ENCODE data around the gene NCAPG2.

NCAPG2 gene

GRCh38 chr7:158741294-158741666 is 36.7 kb upstream of the NCAPG2 start:
- H3K4me3 ChIP-seq (ENCODE audit: low read length) = no peak overlapping the region
- TF ChIP-seq, protein P1, sequence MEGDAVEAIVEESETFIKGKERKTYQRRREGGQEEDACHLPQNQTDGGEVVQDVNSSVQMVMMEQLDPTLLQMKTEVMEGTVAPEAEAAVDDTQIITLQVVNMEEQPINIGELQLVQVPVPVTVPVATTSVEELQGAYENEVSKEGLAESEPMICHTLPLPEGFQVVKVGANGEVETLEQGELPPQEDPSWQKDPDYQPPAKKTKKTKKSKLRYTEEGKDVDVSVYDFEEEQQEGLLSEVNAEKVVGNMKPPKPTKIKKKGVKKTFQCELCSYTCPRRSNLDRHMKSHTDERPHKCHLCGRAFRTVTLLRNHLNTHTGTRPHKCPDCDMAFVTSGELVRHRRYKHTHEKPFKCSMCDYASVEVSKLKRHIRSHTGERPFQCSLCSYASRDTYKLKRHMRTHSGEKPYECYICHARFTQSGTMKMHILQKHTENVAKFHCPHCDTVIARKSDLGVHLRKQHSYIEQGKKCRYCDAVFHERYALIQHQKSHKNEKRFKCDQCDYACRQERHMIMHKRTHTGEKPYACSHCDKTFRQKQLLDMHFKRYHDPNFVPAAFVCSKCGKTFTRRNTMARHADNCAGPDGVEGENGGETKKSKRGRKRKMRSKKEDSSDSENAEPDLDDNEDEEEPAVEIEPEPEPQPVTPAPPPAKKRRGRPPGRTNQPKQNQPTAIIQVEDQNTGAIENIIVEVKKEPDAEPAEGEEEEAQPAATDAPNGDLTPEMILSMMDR (conservative IDR thresholded peaks at IDR 0.05; ENCODE audit: low read length) = no peak
- DNase-seq (ENCODE audit: low read depth) = no peak

DNA sequence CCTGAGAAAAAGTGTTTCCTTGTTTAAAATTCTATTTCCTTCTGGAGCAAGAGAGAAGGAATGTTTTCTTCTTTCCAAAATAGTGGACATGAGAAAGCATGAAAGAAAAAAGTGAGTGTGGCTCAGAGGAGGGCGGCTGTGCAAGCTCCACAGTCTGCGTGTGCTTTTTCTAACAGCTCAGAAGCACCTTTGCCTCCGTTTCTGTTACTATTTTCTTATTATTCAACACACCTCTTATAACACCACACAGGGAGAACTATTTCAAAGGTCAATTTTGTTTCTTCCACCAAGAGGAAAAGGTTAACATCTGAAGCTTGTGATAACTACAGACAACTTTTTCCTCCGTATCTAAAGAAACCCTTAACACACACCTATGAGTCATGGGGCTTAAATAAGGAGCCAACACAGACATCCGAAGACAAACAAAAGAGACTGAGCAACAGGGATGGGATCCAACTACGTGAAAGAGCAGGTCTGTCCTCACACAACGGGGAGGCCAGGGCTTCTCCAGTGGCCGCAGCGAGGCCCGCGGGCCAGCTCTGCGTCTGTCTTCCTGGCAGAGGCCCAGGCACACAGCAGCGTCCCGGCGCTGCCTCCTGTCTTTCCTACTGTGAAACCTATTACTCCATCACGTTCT is 36.2 kb upstream of the NCAPG2 start:
- DNase-seq (ENCODE audit: low read depth) = peak; percentile 39
- TF ChIP-seq, protein P1 (conservative IDR thresholded peaks at IDR 0.05; ENCODE audit: low read length) = no peak
- no peak overlapping the region for H3K4me3 ChIP-seq (ENCODE audit: low read length)

- TF ChIP-seq, protein P1 (conservative IDR thresholded peaks at IDR 0.05; ENCODE audit: low read length) = no peak
- H3K4me3 ChIP-seq (ENCODE audit: low read length) = no peak overlapping the region
- DNase-seq (ENCODE audit: low read depth) = peak; percentile 62
Measured at GRCh38 chr7:158740013-158740656, 35.5 kb upstream of the NCAPG2 start.

DNA sequence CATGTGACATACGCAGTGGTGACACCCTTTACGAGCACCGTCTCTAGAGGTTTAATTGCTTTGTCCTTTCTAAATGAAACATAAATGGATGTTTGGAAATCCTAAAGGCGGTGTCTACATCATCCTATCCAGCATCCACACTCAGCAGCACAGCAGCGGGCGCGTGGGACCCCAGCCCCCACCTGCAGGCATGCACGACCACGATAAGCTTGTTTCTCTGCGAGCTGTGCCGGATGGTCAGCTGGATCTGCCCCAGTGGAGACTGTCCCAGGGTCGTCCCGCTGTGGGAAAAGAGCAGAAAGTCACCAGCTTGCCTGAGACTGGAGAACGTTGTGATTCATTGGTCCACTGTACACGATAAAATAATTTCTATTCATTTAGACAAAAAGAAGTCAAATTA is 34.2 kb upstream of the NCAPG2 start:
- DNase-seq (ENCODE audit: low read depth) = no peak
- TF ChIP-seq, protein P1 (conservative IDR thresholded peaks at IDR 0.05; ENCODE audit: low read length) = no peak
- H3K4me3 ChIP-seq (ENCODE audit: low read length) = no peak overlapping the region

DNA sequence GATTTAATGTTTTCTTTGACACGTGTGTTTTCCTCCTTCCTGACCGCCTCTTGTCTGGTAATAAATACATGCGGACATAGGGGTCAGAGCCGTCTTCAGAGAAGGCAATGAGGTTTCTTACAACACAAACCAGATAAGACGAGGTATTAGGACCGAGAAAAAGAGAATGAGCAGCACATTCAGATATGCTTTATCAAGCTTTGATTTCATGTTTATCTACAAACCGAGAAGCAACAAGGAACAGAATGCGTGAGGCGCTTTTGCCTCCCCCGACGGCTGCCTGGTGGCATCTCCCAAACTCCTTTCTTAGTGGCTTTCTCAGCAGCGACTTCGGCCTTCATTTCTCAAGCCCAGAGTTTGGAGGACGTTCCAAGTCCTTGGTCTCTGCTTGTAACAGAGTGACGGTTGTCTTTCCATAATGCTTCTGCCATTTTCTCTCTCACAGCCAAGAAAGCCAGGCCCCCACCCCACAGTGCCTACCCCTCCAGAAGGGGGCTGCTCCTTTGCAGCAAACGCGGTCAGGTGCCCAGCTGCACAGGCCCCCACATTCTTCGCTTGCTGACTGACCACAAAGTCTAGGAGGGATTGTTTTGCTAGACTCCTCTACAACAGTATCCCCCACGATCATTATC is 32.6 kb upstream of the NCAPG2 start:
- no peak overlapping the region for H3K4me3 ChIP-seq (ENCODE audit: low read length)
- TF ChIP-seq, protein P1 (conservative IDR thresholded peaks at IDR 0.05; ENCODE audit: low read length) = no peak
- no peak for DNase-seq (ENCODE audit: low read depth)

- TF ChIP-seq, protein P1 (conservative IDR thresholded peaks at IDR 0.05; ENCODE audit: low read length) = no peak
- H3K4me3 ChIP-seq (ENCODE audit: low read length) = no peak overlapping the region
- DNase-seq (ENCODE audit: low read depth) = no peak
Measured at GRCh38 chr7:158735935-158736334, 31.3 kb upstream of the NCAPG2 start.

DNA sequence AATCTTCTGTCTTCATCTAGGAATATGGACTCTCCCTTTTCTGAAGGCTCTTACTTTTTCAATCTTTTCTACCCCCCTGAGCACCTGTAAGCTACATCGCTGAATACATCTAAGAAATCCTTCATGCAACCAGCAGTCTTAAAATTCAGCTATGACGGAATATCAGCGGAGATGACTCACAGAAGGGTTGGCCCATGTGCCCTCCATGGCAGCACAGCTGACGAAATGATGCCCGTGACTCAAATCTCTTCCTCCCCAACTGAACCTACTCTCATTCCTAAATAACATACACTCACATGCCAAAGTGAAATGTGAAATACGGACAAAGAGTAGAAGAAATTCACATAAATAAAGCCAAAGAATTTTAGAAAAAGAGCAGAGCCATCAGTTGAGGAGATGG is 30.3 kb upstream of the NCAPG2 start:
- H3K4me3 ChIP-seq (ENCODE audit: low read length) = no peak overlapping the region
- TF ChIP-seq, protein P1 (conservative IDR thresholded peaks at IDR 0.05; ENCODE audit: low read length) = no peak
- peak; percentile 9 for DNase-seq (ENCODE audit: low read depth)
